ENCODE results near the gene TANC2.

TANC2 gene

GRCh38 chr17:63015824-63016223, 49.8 kb downstream of the TANC2 start:
- DNase-seq: no peak
